Ascending aorta (tissue), 1 donor: ENCODE data around the gene PRR23B. TPM values are rescaled to one million over a fixed set of nuclear protein-coding genes. Genes with fewer than 3 reads are reported as not detected.

Experiments
- total RNA-seq: library from RNA; depleted of rRNA; stranded (reverse); fragments of >200 nt; gene quantifications from one replicate; pipeline ENCODE4 v1.1.0, GENCODE V29; 2016

PRR23B gene
- total RNA-seq, 1 donor from 2014 or later: not detected

Other genes starting within 250 kb of the PRR23B start
- 9.3 TPM for gene PIK3CB, start 186.0 kb downstream of the PRR23B start, total RNA-seq
- not detected for gene FOXL2, start 73.8 kb downstream of the PRR23B start, total RNA-seq
- not detected for gene FOXL2NB, start 73.7 kb downstream of the PRR23B start, total RNA-seq
- gene PRR23A, start 14.7 kb downstream of the PRR23B start, total RNA-seq: not detected
- not detected for gene PRR23C, start 24.0 kb upstream of the PRR23B start, total RNA-seq